Keratinocyte (primary cell): ENCODE measurements around the gene ZFYVE28. TPM values are rescaled to one million over a fixed set of nuclear protein-coding genes. Genes with fewer than 3 reads are reported as not detected.

Experiments
- DNase-seq: peaks from one replicate; pipeline ENCODE4 v3.0.0-alpha.2; 2011; ENCODE audit warnings: low read depth, missing footprints, low spot score
- FAIRE-seq: peaks from 2 replicates; lab custom pipeline; 2011; peaks lifted over from hg19 to GRCh38; lab: Jason Lieb, UNC
- H2AFZ ChIP-seq: 2 replicates; pipeline ENCODE4 v1.6.0; 2012; ENCODE audit warnings: low read length, control low read depth, inconsistent platforms; ENCODE audit not compliant: control insufficient read depth
- H3K27ac ChIP-seq: 2 replicates; pipeline ENCODE4 v1.5.1; 2011; ENCODE audit warnings: low read length; ENCODE audit not compliant: control insufficient read depth, insufficient read depth
- H3K27me3 ChIP-seq: 3 replicates; pipeline ENCODE4 v1.6.0; 2011; ENCODE audit warnings: low read length; ENCODE audit not compliant: control insufficient read depth, insufficient read depth; ENCODE audit errors: extremely low read depth
- H3K36me3 ChIP-seq, 2 experiments: 2 replicates in 1 of 2; 3 replicates in 1 of 2; pipeline ENCODE4 v1.5.1; 2011; ENCODE audit warnings: low read length in 2 of 2, mild to moderate bottlenecking in 1 of 2; ENCODE audit not compliant: control insufficient read depth in 2 of 2, insufficient read depth in 2 of 2; ENCODE audit errors: extremely low read depth in 1 of 2
- H3K4me1 ChIP-seq: 3 replicates; pipeline ENCODE4 v1.5.1; 2011; ENCODE audit warnings: low read length; ENCODE audit not compliant: control insufficient read depth, insufficient read depth; ENCODE audit errors: extremely low read depth
- H3K4me2 ChIP-seq: 3 replicates; pipeline ENCODE4 v1.6.0; 2011; ENCODE audit warnings: low read depth, low read length; ENCODE audit not compliant: control insufficient read depth, insufficient read depth; ENCODE audit errors: extremely low read depth
- H3K4me3 ChIP-seq, 3 experiments: fragments of 200-600 bp in 1 of 3; sonication (generic) in 1 of 3; 2 replicates in 2 of 3; 3 replicates in 1 of 3; pipeline ENCODE4 v1.5.1; 2011 to 2016; ENCODE audit warnings: low read length in 3 of 3, mild to moderate bottlenecking in 3 of 3, control low read depth in 2 of 3, inconsistent platforms in 1 of 3, low read depth in 1 of 3, mixed read lengths in 1 of 3, mixed run types in 1 of 3, moderate library complexity in 1 of 3; ENCODE audit not compliant: control insufficient read depth in 2 of 3, insufficient read depth in 2 of 3; ENCODE audit errors: extremely low read depth in 1 of 3
- H3K79me2 ChIP-seq: 2 replicates; pipeline ENCODE4 v1.6.0; 2012; ENCODE audit warnings: low read length; ENCODE audit not compliant: control insufficient read depth, insufficient read depth
- H3K9ac ChIP-seq: 3 replicates; pipeline ENCODE4 v1.6.0; 2011; ENCODE audit warnings: low read length; ENCODE audit not compliant: control insufficient read depth, insufficient read depth; ENCODE audit errors: extremely low read depth
- H3K9me1 ChIP-seq: 3 replicates; pipeline ENCODE4 v1.6.0; 2011; ENCODE audit warnings: low read length; ENCODE audit not compliant: control insufficient read depth, insufficient read depth; ENCODE audit errors: extremely low read depth
- H3K9me3 ChIP-seq: 2 replicates; pipeline ENCODE4 v1.5.1; 2012; ENCODE audit warnings: low read depth, low read length; ENCODE audit not compliant: control insufficient read depth
- H4K20me1 ChIP-seq: 3 replicates; pipeline ENCODE4 v1.6.0; 2011; ENCODE audit warnings: low read length; ENCODE audit not compliant: control insufficient read depth, insufficient read depth; ENCODE audit errors: extremely low read depth
- EZH2 ChIP-seq: IDR thresholded peaks from one replicate; pipeline ENCODE4 v1.6.1; 2012; ENCODE audit warnings: inconsistent platforms, mild to moderate bottlenecking, low read length, moderate library complexity
- dilution Hi-C: fragments of 300-500 bp; cut with MboI; formaldehyde crosslinking; loops from one replicate; pipeline ENCODE4 v1.7.0; 2020; ENCODE audit warnings: low sequenced_read_pairs; ENCODE audit not compliant: extremely low pct_ligation_motif_present
- polyA plus RNA-seq, 5 experiments: library from polyadenylated mRNA; depleted of rRNA in 3 of 5; stranded (reverse) in 3 of 5; stranded (forward) in 1 of 5; unstranded in 1 of 5; fragments of >200 nt; gene quantifications; 1 replicate in 1 of 5; 2 replicates in 3 of 5; 3 replicates in 1 of 5; pipeline versions ENCODE4 v1.2.1 to v1.2.3, GENCODE V29; 2011 to 2012; ENCODE audit warnings: missing spikeins in 2 of 5, low read depth in 1 of 5, low replicate concordance in 1 of 5
- TF ChIP-seq, protein P1 (sequence below), 3 experiments: IDR thresholded peaks in 1 of 3; conservative IDR thresholded peaks in 1 of 3; optimal IDR thresholded peaks in 1 of 3; 2 replicates in 2 of 3; 3 replicates in 1 of 3; pipeline versions ENCODE3 to v1.5.1; 2011; ENCODE audit warnings: low read length in 3 of 3, mild to moderate bottlenecking in 3 of 3, moderate library complexity in 2 of 3, control low read depth in 1 of 3, inconsistent platforms in 1 of 3; ENCODE audit not compliant: insufficient read depth in 2 of 3; ENCODE audit errors: extremely low read depth in 1 of 3

Gene ZFYVE28
- polyA plus RNA-seq, 1 donor (not counting 4 experiments of a cell fraction or from before 2014, with no cell fraction given): 0.33 TPM

DNA sequence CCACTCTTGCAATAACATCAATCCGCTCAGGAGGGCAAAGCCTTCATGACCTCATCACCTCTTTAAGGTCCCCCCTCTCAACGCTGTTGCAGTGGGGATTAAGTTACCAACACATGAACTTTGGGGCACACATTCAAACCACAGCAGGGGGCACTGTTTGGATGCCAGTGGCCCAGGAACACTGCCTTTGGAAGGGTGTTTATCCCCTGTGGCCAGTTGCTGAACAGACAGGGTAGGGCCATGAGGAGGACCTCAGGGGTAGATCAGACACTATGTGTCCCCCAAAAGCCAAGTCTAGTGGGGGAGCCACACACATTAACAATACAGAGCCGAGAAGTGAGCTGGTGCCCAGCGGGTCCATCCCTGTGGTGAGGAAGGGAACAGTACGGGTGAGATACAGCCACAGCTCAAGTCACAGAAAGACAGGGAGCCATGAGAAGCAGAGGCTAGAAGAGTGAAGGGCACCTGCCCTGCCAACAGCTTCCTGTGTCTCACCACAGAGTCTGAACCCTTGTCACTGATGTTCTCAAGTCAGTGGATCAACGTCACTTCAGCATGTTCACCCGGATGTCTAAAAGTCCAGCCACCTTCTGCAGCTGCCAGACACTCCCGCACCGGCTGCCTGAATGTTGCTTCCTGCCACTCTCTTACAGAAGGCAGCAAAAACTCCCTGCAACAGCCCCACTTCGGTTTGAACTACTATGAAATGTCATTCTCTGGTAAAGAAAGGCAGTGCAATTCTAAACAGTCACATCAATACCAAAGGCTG lies 136.7 kb downstream of the ZFYVE28 start:
- no peak overlapping the region for H3K4me2 ChIP-seq
- TF ChIP-seq, protein P1, sequence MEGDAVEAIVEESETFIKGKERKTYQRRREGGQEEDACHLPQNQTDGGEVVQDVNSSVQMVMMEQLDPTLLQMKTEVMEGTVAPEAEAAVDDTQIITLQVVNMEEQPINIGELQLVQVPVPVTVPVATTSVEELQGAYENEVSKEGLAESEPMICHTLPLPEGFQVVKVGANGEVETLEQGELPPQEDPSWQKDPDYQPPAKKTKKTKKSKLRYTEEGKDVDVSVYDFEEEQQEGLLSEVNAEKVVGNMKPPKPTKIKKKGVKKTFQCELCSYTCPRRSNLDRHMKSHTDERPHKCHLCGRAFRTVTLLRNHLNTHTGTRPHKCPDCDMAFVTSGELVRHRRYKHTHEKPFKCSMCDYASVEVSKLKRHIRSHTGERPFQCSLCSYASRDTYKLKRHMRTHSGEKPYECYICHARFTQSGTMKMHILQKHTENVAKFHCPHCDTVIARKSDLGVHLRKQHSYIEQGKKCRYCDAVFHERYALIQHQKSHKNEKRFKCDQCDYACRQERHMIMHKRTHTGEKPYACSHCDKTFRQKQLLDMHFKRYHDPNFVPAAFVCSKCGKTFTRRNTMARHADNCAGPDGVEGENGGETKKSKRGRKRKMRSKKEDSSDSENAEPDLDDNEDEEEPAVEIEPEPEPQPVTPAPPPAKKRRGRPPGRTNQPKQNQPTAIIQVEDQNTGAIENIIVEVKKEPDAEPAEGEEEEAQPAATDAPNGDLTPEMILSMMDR (optimal IDR thresholded peaks at IDR 0.05 in 1 of 3, IDR thresholded peaks at IDR 0.05 in 1 of 3, conservative IDR thresholded peaks at IDR 0.05 in 1 of 3; ENCODE audit: extremely low read depth in 1 of 3, insufficient read depth in 2 of 3, low read length in 3 of 3): peak in 2 of 3 experiments; percentile 6 to 22
- TF ChIP-seq EZH2: no peak
- no peaks in the 10 kb centered on the region for H4K20me1 ChIP-seq
- peaks cover 7% of the 10 kb centered on the region for H3K4me1 ChIP-seq
- H2AFZ ChIP-seq: no peak overlapping the region
- no peaks in the 10 kb centered on the region for H3K9me3 ChIP-seq
- H3K36me3 ChIP-seq: no peaks in the 10 kb centered on the region
- FAIRE-seq: no peak
- no peaks in the 10 kb centered on the region for H3K9me1 ChIP-seq
- H3K9ac ChIP-seq: no peak overlapping the region
- no peak overlapping the region for H3K4me3 ChIP-seq
- no peaks in the 10 kb centered on the region for H3K79me2 ChIP-seq
- dilution Hi-C loops: no loop called here
- DNase-seq: no peak
- no peak overlapping the region for H3K27ac ChIP-seq
- H3K27me3 ChIP-seq: no peaks in the 10 kb centered on the region

DNA sequence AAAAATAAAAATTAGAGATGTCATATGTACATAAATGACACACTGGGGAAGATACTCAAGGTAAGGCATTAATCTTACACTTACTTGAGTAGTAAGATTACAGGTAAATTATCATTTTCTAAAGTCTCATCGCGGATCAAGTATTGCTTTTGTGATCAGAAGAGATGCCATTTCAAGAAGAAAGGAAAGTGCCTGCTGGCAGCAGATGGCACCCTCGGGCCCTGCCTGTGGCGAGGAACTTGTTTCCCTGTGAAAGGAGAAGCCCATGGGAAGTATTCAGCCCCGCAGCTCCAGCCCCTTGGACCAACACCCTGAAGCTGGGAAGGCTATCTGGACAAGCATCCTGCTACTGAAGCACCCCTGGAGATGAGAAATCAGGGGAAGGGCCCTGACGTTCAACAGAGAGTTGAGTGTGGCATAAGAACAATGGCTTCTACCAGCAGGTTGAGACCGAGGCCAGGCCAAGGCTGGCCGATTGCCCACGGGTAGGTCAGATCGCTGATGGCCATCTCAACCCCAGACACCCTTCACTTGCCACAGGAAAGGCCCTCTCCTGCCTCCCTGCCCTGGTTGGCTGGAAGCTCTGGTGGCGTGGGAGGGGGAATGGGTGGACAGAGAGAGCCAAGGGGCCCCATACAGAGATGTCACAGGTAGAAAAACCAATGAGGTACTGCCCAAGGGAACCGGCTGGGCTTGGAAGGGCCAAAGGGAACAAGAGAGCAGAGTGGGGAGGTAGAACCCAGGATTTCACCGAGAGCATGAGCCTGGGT lies 137.7 kb downstream of the ZFYVE28 start:
- no peak for DNase-seq

More for the DNA sequence above, 137.7 kb downstream of the ZFYVE28 start:
- no peak overlapping the region for H3K4me3 ChIP-seq
- H3K9ac ChIP-seq: no peak overlapping the region
- no peaks in the 10 kb centered on the region for H3K9me1 ChIP-seq
- H3K4me2 ChIP-seq: no peak overlapping the region
- no peak for TF ChIP-seq EZH2
- TF ChIP-seq, protein P1 (optimal IDR thresholded peaks at IDR 0.05 in 1 of 3, IDR thresholded peaks at IDR 0.05 in 1 of 3, conservative IDR thresholded peaks at IDR 0.05 in 1 of 3; ENCODE audit: extremely low read depth in 1 of 3, insufficient read depth in 2 of 3, low read length in 3 of 3): no peak
- peaks cover 7% of the 10 kb centered on the region for H3K4me1 ChIP-seq
- no peak overlapping the region for H2AFZ ChIP-seq
- dilution Hi-C loops: no loop called here
- H3K36me3 ChIP-seq: no peaks in the 10 kb centered on the region
- no peaks in the 10 kb centered on the region for H3K79me2 ChIP-seq
- no peak for FAIRE-seq
- no peaks in the 10 kb centered on the region for H4K20me1 ChIP-seq
- no peaks in the 10 kb centered on the region for H3K27me3 ChIP-seq
- H3K27ac ChIP-seq: no peak overlapping the region
- H3K9me3 ChIP-seq: no peaks in the 10 kb centered on the region
